ENCODE results near the gene SSR1.

Gene SSR1

GRCh38 chr6:7249391-7249790, 63.6 kb downstream of the SSR1 start:
- TF ChIP-seq CTCF (IDR thresholded peaks at IDR 0.05; ENCODE audit: low read depth, low read length), result no peak
- H3K4me3 ChIP-seq (replicated peaks in 1 of 2; ENCODE audit: low read depth in 2 of 2, low read length in 2 of 2), result no peak overlapping the region
- no peak for DNase-seq (ENCODE audit: low read depth in 2 of 2)

- no peak overlapping the region for H3K4me3 ChIP-seq (replicated peaks in 1 of 2; ENCODE audit: low read depth in 2 of 2, low read length in 2 of 2)
- DNase-seq (ENCODE audit: low read depth in 2 of 2), result no peak
- no peak for TF ChIP-seq CTCF (IDR thresholded peaks at IDR 0.05; ENCODE audit: low read depth, low read length)
These were observed 65.2 kb downstream of the SSR1 start for GRCh38 chr6:7247828-7248227.

- DNase-seq (ENCODE audit: low read depth in 2 of 2), result no peak
- no peak for TF ChIP-seq CTCF (IDR thresholded peaks at IDR 0.05; ENCODE audit: low read depth, low read length)
- no peak overlapping the region for H3K4me3 ChIP-seq (replicated peaks in 1 of 2; ENCODE audit: low read depth in 2 of 2, low read length in 2 of 2)
These were observed 65.9 kb downstream of the SSR1 start for GRCh38 chr6:7247179-7247456.

GRCh38 chr6:7246401-7247178, 66.4 kb downstream of the SSR1 start:
- no peak for TF ChIP-seq CTCF (IDR thresholded peaks at IDR 0.05; ENCODE audit: low read depth, low read length)
- no peak for DNase-seq (ENCODE audit: low read depth in 2 of 2)
- H3K4me3 ChIP-seq (replicated peaks in 1 of 2; ENCODE audit: low read depth in 2 of 2, low read length in 2 of 2), result no peak overlapping the region

- no peak for TF ChIP-seq CTCF (IDR thresholded peaks at IDR 0.05; ENCODE audit: low read depth, low read length)
- no peak for DNase-seq (ENCODE audit: low read depth in 2 of 2)
- no peak overlapping the region for H3K4me3 ChIP-seq (replicated peaks in 1 of 2; ENCODE audit: low read depth in 2 of 2, low read length in 2 of 2)
These were observed 67.2 kb downstream of the SSR1 start for GRCh38 chr6:7245668-7246393.

GRCh38 chr6:7243179-7243981, 69.6 kb downstream of the SSR1 start:
- peak; percentile 91 for TF ChIP-seq CTCF (IDR thresholded peaks at IDR 0.05; ENCODE audit: low read depth, low read length)
- no peak overlapping the region for H3K4me3 ChIP-seq (replicated peaks in 1 of 2; ENCODE audit: low read depth in 2 of 2, low read length in 2 of 2)
- peak; percentile 73 to 74 for DNase-seq (ENCODE audit: low read depth in 2 of 2)
